ENCODE results near the gene NUDT16L1. TPM values are rescaled to one million over a fixed set of nuclear protein-coding genes. Genes with fewer than 3 reads are reported as not detected.

Gene NUDT16L1
- polyA plus RNA-seq, 3 donors: 40.0 to 62.7 (median 41.1) TPM

DNA sequence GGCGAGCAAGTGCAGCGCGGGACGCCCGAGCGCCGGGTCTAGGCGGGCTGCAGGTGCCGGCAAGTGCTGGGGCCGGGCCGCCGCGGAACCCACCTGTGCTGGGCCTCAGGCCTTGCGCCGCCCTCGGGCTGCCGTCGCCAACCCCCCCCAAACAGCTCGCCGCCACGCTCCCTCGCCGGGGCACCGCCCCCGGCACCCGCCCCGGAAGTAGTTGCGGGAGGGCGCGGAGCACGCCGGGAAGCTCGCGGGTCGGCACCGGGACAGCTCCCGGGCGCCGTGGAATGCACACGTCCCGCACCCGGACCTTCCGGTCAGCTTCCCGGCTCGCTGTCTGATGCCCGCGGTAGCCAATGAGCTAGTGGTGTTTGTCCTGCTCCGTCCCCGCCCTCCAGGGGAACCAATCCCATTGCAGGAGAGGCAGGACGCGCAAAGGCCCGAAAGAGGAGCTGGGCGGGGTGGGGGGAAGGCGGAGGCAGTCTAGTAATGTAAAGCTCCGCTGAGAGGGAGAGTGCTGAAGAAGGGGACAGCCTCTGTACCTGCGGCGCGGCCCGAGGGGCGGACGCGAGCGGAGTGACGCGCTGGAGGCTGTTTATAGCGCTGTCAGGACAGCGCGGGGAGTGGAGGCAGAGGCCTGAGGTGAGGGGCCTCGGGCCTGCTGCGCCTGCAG, 40.8 kb downstream of the NUDT16L1 start, which contains the start of the genes ANKS3 and DNAAF8:
TSS of gene ANKS3 (minus strand) at position 209 of the 667 bp plus-strand sequence. CDS start 4,122 bp downstream, outside the sequence.
TSS of gene DNAAF8 (plus strand) at position 475 of the 667 bp plus-strand sequence. CDS start 1,978 bp downstream, outside the sequence.
- Mint-ChIP-seq H3K27me3 (ENCODE audit: low read depth in 3 of 3) (peaks cover 0 to 2% (median 0%) of the 10 kb centered on the region in 3 donors), H3K27ac (peak within 1 kb of the TSS; percentile 72 to 94 (median 93)), H3K36me3 (peaks cover 7 to 14% of the 10 kb centered on the region in 2 donors), H3K4me3 (peak within 1 kb of the TSS; percentile 87 to 99), H3K9me3 (no peaks in the 10 kb centered on the region), H3K4me1 (peaks cover 14% of the 10 kb centered on the region)
- DNase-seq: peak; percentile 84 to 89 (median 88)
- Histone ChIP-seq H4K20me1 (ENCODE audit: insufficient read depth, low read length) (no peaks in the 10 kb centered on the region), H3K79me2 (ENCODE audit: insufficient read depth, low read length) (peaks cover 10% of the 10 kb centered on the region), H3K4me2 (replicated peaks; ENCODE audit: extremely low read depth, low read length, poor library complexity, severe bottlenecking) (peak within 1 kb of the TSS; percentile 99), H3K9me3 (replicated peaks in 1 of 2; ENCODE audit: control insufficient read depth in 1 of 2, insufficient read depth in 1 of 2, low read length in 2 of 2) (no peaks in the 10 kb centered on the region), H3K9ac (ENCODE audit: insufficient read depth, low read length, poor library complexity, severe bottlenecking) (peak within 1 kb of the TSS; percentile 60), H3K27ac (ENCODE audit: low read depth in 1 of 2, low read length in 2 of 2) (peak within 1 kb of the TSS; percentile 50 to 61), H3K4me1 (ENCODE audit: control insufficient read depth in 1 of 2, insufficient read depth in 2 of 2, low read length in 2 of 2) (peaks cover 16 to 20% of the 10 kb centered on the region in 2 donors), H3K36me3 (replicated peaks in 1 of 2; ENCODE audit: control insufficient read depth in 1 of 2, insufficient read depth in 2 of 2, low read length in 2 of 2) (peaks cover 7 to 20% of the 10 kb centered on the region in 2 donors), H3K27me3 (ENCODE audit: control insufficient read depth in 2 of 2, insufficient read depth in 2 of 2, low read length in 2 of 2) (no peaks in the 10 kb centered on the region), H3K4me3 (replicated peaks in 1 of 3; ENCODE audit: low read depth in 2 of 3, low read length in 3 of 3) (peak within 1 kb of the TSS; percentile 89 to 100 (median 99)), H2AFZ (ENCODE audit: insufficient read depth, low read depth, low read length, poor library complexity, severe bottlenecking) (peak within 1 kb of the TSS; percentile 97)
- TF ChIP-seq, protein P1, sequence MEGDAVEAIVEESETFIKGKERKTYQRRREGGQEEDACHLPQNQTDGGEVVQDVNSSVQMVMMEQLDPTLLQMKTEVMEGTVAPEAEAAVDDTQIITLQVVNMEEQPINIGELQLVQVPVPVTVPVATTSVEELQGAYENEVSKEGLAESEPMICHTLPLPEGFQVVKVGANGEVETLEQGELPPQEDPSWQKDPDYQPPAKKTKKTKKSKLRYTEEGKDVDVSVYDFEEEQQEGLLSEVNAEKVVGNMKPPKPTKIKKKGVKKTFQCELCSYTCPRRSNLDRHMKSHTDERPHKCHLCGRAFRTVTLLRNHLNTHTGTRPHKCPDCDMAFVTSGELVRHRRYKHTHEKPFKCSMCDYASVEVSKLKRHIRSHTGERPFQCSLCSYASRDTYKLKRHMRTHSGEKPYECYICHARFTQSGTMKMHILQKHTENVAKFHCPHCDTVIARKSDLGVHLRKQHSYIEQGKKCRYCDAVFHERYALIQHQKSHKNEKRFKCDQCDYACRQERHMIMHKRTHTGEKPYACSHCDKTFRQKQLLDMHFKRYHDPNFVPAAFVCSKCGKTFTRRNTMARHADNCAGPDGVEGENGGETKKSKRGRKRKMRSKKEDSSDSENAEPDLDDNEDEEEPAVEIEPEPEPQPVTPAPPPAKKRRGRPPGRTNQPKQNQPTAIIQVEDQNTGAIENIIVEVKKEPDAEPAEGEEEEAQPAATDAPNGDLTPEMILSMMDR (IDR thresholded peaks at IDR 0.05): no peak
- WGBS (ENCODE audit: insufficient coverage): under 1% methylated on average over 68 of the region's 70 CpGs
- intact Hi-C loops (cut with micrococcal nuclease): loop anchor here (1.0 to 5.0 kb wide), 4 partner anchors 33 to 68 kb away; partner anchors contain the start of genes ROGDI (in 2 of the 2), ZNF500 (in 2 of the 2) and NUDT16L1 (in 1 of the 2)

DNA sequence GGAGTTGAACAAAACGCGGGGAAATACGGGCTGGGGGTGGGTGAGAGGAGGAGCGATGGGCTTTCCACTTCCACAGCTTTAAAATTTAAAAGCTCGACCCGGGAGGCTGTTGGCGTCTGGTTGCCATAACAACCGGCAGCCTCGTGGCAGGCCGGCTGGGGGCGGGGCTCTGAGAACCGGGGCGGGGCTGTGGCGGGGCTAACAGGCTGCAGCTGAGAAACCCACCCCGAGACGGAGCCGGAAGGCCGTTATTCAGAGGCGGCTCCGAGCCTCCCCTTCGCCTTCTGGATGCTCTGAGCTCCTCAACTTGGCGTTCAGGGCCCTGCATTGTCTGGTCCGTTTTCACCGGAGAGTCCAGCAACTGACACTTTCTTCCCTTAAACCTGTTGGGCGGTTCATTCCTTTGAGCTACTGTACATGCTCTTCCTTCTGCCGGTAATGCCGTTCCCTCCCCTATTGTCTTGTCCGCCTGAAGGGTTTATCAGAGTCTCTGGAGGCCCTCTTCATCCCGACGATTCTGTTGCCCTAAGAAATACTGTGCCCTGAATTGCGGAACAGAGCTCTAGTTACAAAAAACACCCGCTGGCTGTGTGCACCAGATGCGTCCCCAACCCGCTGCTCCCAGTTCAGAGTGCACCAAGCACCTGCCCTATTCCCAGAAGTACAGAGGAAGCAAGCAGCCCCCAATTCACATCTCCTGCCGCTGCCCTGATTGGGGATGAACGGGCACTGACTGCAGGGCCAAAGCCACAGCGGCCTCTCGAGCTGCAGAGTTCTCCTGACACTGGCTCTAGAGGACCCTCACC, 41.6 kb downstream of the NUDT16L1 start:
- Mint-ChIP-seq H3K4me1 (peaks cover 14% of the 10 kb centered on the region), H3K27ac (peak overlapping the region; percentile 72 to 94 (median 93)), H3K4me3 (peak overlapping the region; percentile 87 to 99), H3K36me3 (peaks cover 2 to 9% of the 10 kb centered on the region in 2 donors), H3K9me3 (no peaks in the 10 kb centered on the region), H3K27me3 (ENCODE audit: low read depth in 3 of 3) (peaks cover 0 to 2% (median 0%) of the 10 kb centered on the region in 3 donors)
- Histone ChIP-seq H2AFZ (ENCODE audit: insufficient read depth, low read depth, low read length, poor library complexity, severe bottlenecking) (peak overlapping the region; percentile 97), H3K4me2 (replicated peaks; ENCODE audit: extremely low read depth, low read length, poor library complexity, severe bottlenecking) (peak overlapping the region; percentile 99), H3K4me1 (ENCODE audit: control insufficient read depth in 1 of 2, insufficient read depth in 2 of 2, low read length in 2 of 2) (peaks cover 16 to 20% of the 10 kb centered on the region in 2 donors), H4K20me1 (ENCODE audit: insufficient read depth, low read length) (no peaks in the 10 kb centered on the region), H3K79me2 (ENCODE audit: insufficient read depth, low read length) (peaks cover 10% of the 10 kb centered on the region), H3K27ac (ENCODE audit: low read depth in 1 of 2, low read length in 2 of 2) (peak overlapping the region; percentile 50 to 61), H3K4me3 (replicated peaks in 1 of 3; ENCODE audit: low read depth in 2 of 3, low read length in 3 of 3) (peak overlapping the region; percentile 89 to 100 (median 99)), H3K9me3 (replicated peaks in 1 of 2; ENCODE audit: control insufficient read depth in 1 of 2, insufficient read depth in 1 of 2, low read length in 2 of 2) (no peaks in the 10 kb centered on the region), H3K9ac (ENCODE audit: insufficient read depth, low read length, poor library complexity, severe bottlenecking) (peak overlapping the region; percentile 60), H3K27me3 (ENCODE audit: control insufficient read depth in 2 of 2, insufficient read depth in 2 of 2, low read length in 2 of 2) (no peaks in the 10 kb centered on the region), H3K36me3 (replicated peaks in 1 of 2; ENCODE audit: control insufficient read depth in 1 of 2, insufficient read depth in 2 of 2, low read length in 2 of 2) (peaks cover 2 to 12% of the 10 kb centered on the region in 2 donors)
- TF ChIP-seq, protein P1 (IDR thresholded peaks at IDR 0.05): no peak
- peak; percentile 59 to 68 (median 62) for DNase-seq
- WGBS (ENCODE audit: insufficient coverage): 3% methylated on average over 29 of the region's 38 CpGs
- intact Hi-C loops (cut with micrococcal nuclease): loop anchor here (1.0 to 5.0 kb wide), 4 partner anchors 32 to 67 kb away; partner anchors contain the start of genes ROGDI (in 2 of the 2), ZNF500 (in 2 of the 2) and NUDT16L1 (in 1 of the 2)
